SU-DHL-6 (cell line): ENCODE data around the gene DMXL1.

ENCODE experiments used
- H2AFZ ChIP-seq: fragments of 200-600 bp; sonication (generic); 2 replicates; pipeline ENCODE4 v1.6.1; 2014; ENCODE audit warnings: low read depth, mild to moderate bottlenecking, moderate library complexity, mixed read lengths, antibody characterized with exemption, low read length; ENCODE audit not compliant: severe bottlenecking
- H3F3A ChIP-seq: fragments of 200-600 bp; shearing (Covaris generic); 2 replicates; pipeline ENCODE4 v1.6.0; 2016; ENCODE audit warnings: antibody characterized with exemption, mild to moderate bottlenecking; ENCODE audit not compliant: insufficient read depth
- H3K27ac ChIP-seq: fragments of 200-600 bp; sonication (generic); 2 replicates; pipeline ENCODE4 v1.5.1; 2016; ENCODE audit warnings: low read depth, mild to moderate bottlenecking, low read length, moderate library complexity, mixed read lengths
- H3K27me3 ChIP-seq: fragments of 200-600 bp; sonication (generic), shearing (Covaris generic); 2 replicates; pipeline ENCODE4 v1.6.0; 2014; ENCODE audit warnings: mild to moderate bottlenecking, low read length
- H3K36me3 ChIP-seq: fragments of 200-600 bp; sonication (generic); 2 replicates; pipeline ENCODE4 v1.6.1; 2014; ENCODE audit warnings: mild to moderate bottlenecking, low read length, mixed read lengths
- H3K4me2 ChIP-seq: fragments of 300-600, 200-600 bp; shearing (Covaris generic), sonication (generic); 2 replicates; pipeline ENCODE4 v1.6.0; 2014; ENCODE audit warnings: low read length, low read depth, mild to moderate bottlenecking; ENCODE audit not compliant: poor library complexity, severe bottlenecking
- H3K4me3 ChIP-seq: fragments of 200-600 bp; sonication (generic); 2 replicates; pipeline ENCODE4 v1.5.1; 2014; ENCODE audit warnings: antibody characterized with exemption, low read length, mild to moderate bottlenecking, mixed read lengths; ENCODE audit not compliant: insufficient read depth, poor library complexity, severe bottlenecking
- H3K79me2 ChIP-seq: fragments of 200-600 bp; sonication (generic); 2 replicates; pipeline ENCODE4 v1.6.1; 2014; ENCODE audit warnings: mild to moderate bottlenecking, low read length, moderate library complexity; ENCODE audit not compliant: insufficient read depth
- H3K9ac ChIP-seq: fragments of 200-600 bp; sonication (generic); 2 replicates; pipeline ENCODE4 v1.7.0; 2014; ENCODE audit warnings: mild to moderate bottlenecking, low read length
- H3K9me2 ChIP-seq: fragments of 200-600 bp; sonication (generic); replicated peaks from 2 replicates; pipeline ENCODE4 v1.6.1; 2014; ENCODE audit warnings: low read length; ENCODE audit not compliant: insufficient read depth
- H3K9me3 ChIP-seq: fragments of 200-600 bp; sonication (generic); 2 replicates; pipeline ENCODE4 v1.6.1; 2014; ENCODE audit warnings: low read length, mixed read lengths; ENCODE audit not compliant: insufficient read depth
- H4K20me1 ChIP-seq: fragments of 200-600 bp; sonication (generic); 2 replicates; pipeline ENCODE4 v1.6.1; 2014; ENCODE audit warnings: low read depth, mild to moderate bottlenecking, antibody characterized with exemption, low read length, moderate library complexity, mixed read lengths
- CTCF ChIP-seq: fragments of 200-600 bp; sonication (generic); IDR thresholded peaks from one replicate; pipeline ENCODE4 v1.5.1; 2017; ENCODE audit warnings: antibody characterized with exemption, mild to moderate bottlenecking, low read length, moderate library complexity; ENCODE audit not compliant: insufficient read depth, poor library complexity, severe bottlenecking
- EZH2phosphoT487 ChIP-seq: fragments of 200-600 bp; sonication (generic), shearing (Covaris generic); conservative IDR thresholded peaks from 2 replicates; pipeline ENCODE4 v1.6.1; 2018; ENCODE audit warnings: mild to moderate bottlenecking, antibody characterized with exemption, low read length, moderate library complexity, mixed read lengths

The DMXL1 gene

GRCh38 chr5:119070828-119071560 lies at the start of gene DMXL1:
Gene DMXL1 (plus strand): TSS chr5:119071087. CDS start chr5:119071570, 483 bp downstream.
- 0 out of 2 replicates have a peak, but pooled peaks cover 4% of the 10 kb centered on the region for H3K36me3 ChIP-seq
- peak within 1 kb of the TSS; percentile 98 for H3K4me3 ChIP-seq
- H3K27me3 ChIP-seq: no peaks in the 10 kb centered on the region
- peaks cover 47% of the 10 kb centered on the region for H3K79me2 ChIP-seq
- H4K20me1 ChIP-seq: 0 out of 2 replicates have a peak, but pooled peaks cover 4% of the 10 kb centered on the region
- H3F3A ChIP-seq: peaks cover 34% of the 10 kb centered on the region
- H3K9me2 ChIP-seq: no peaks in the 10 kb centered on the region
- peak within 1 kb of the TSS; percentile 87 for H3K27ac ChIP-seq
- H3K9ac ChIP-seq: peak within 1 kb of the TSS; percentile 91
- no peak for TF ChIP-seq CTCF
- TF ChIP-seq EZH2phosphoT487: no peak
- H2AFZ ChIP-seq: peak within 1 kb of the TSS; percentile 62
- H3K4me2 ChIP-seq: peak within 1 kb of the TSS; percentile 86
- no peaks in the 10 kb centered on the region for H3K9me3 ChIP-seq

GRCh38 chr5:119021149-119021732 lies 49.6 kb upstream of the DMXL1 start:
- H3K27ac ChIP-seq: peak overlapping the region; percentile 39
- no peaks in the 10 kb centered on the region for H3K9me2 ChIP-seq
- H3K9me3 ChIP-seq: no peaks in the 10 kb centered on the region
- no peaks in the 10 kb centered on the region for H3K36me3 ChIP-seq
- no peaks in the 10 kb centered on the region for H3K79me2 ChIP-seq
- H3F3A ChIP-seq: peaks cover 27% of the 10 kb centered on the region
- H3K4me3 ChIP-seq: no peak overlapping the region
- H3K4me2 ChIP-seq: no peak overlapping the region
- H3K9ac ChIP-seq: no peak overlapping the region
- no peaks in the 10 kb centered on the region for H4K20me1 ChIP-seq
- H2AFZ ChIP-seq: peak overlapping the region; percentile 28
- H3K27me3 ChIP-seq: no peaks in the 10 kb centered on the region
- no peak for TF ChIP-seq CTCF
- TF ChIP-seq EZH2phosphoT487: no peak

GRCh38 chr5:119022017-119022745 lies 48.7 kb upstream of the DMXL1 start:
- H3K27me3 ChIP-seq: no peaks in the 10 kb centered on the region
- no peaks in the 10 kb centered on the region for H3K36me3 ChIP-seq
- peak overlapping the region; percentile 19 for H3K9ac ChIP-seq
- peak overlapping the region; percentile 60 for H3K27ac ChIP-seq
- H3F3A ChIP-seq: peaks cover 22% of the 10 kb centered on the region
- H2AFZ ChIP-seq: peak overlapping the region; percentile 25
- no peaks in the 10 kb centered on the region for H4K20me1 ChIP-seq
- H3K79me2 ChIP-seq: no peaks in the 10 kb centered on the region
- H3K9me2 ChIP-seq: no peaks in the 10 kb centered on the region
- TF ChIP-seq EZH2phosphoT487 (no peak), CTCF (peak; percentile 42)
- peak overlapping the region; percentile 26 for H3K4me2 ChIP-seq
- H3K9me3 ChIP-seq: no peaks in the 10 kb centered on the region
- no peak overlapping the region for H3K4me3 ChIP-seq
